Neutrophil (primary cell): Measurements from ENCODE around the gene CORO1A.
"Not testable (repeated sequence)": the region's sequence is repeated elsewhere in the genome, so short reads cannot be mapped to it uniquely, and the experiment has no call there.

Experiments used
- H3K27ac ChIP-seq: fragments of 200-600 bp; sonication (generic); 2 replicates; pipeline ENCODE4 v1.5.1; 2016; ENCODE audit warnings: mild to moderate bottlenecking, moderate library complexity
- H3K27me3 ChIP-seq: fragments of 200-600 bp; sonication (generic); 2 replicates; pipeline ENCODE4 v1.6.0; 2016; ENCODE audit warnings: mild to moderate bottlenecking
- H3K36me3 ChIP-seq: fragments of 200-600 bp; sonication (generic); 2 replicates; pipeline ENCODE4 v1.5.1; 2017
- H3K4me1 ChIP-seq, 2 experiments: fragments of 200-600 bp in 1 of 2; sonication (generic) in 1 of 2; 1 replicate in 1 of 2; 2 replicates in 1 of 2; pipeline versions ENCODE4 v1.5.1 to v1.6.1; 2013 to 2016; ENCODE audit warnings: low read depth in 1 of 2, low read length in 1 of 2, mild to moderate bottlenecking in 1 of 2, moderate library complexity in 1 of 2; ENCODE audit not compliant: control insufficient read depth in 1 of 2, insufficient read depth in 1 of 2
- H3K4me3 ChIP-seq, 2 experiments: fragments of 200-600 bp in 1 of 2; sonication (generic) in 1 of 2; 1 replicate in 1 of 2; 2 replicates in 1 of 2; pipeline ENCODE4 v1.5.1; 2013 to 2016; ENCODE audit warnings: low read depth in 1 of 2, low read length in 1 of 2, mild to moderate bottlenecking in 1 of 2, moderate library complexity in 1 of 2
- H3K9me3 ChIP-seq: fragments of 200-600 bp; sonication (generic); 2 replicates; pipeline ENCODE4 v1.5.1; 2016

CORO1A gene

GRCh38 chr16:30194172-30194925 is 10.9 kb downstream of the CORO1A start:
- H3K4me1 ChIP-seq, H3K27me3 ChIP-seq, H3K9me3 ChIP-seq, H3K36me3 ChIP-seq: not testable (repeated sequence)
- Histone ChIP-seq H3K4me3 (peak overlapping the region; percentile 52 to 55), H3K27ac (peak overlapping the region; percentile 66)

- not testable (repeated sequence) for H3K4me1 ChIP-seq, H3K36me3 ChIP-seq, H3K27ac ChIP-seq, H3K4me3 ChIP-seq, H3K9me3 ChIP-seq, H3K27me3 ChIP-seq
Measured at GRCh38 chr16:30197001-30197400, 13.6 kb downstream of the CORO1A start.

- H3K36me3 ChIP-seq, H3K4me1 ChIP-seq, H3K27me3 ChIP-seq, H3K27ac ChIP-seq, H3K4me3 ChIP-seq, H3K9me3 ChIP-seq: not testable (repeated sequence)
Measured at GRCh38 chr16:30199049-30199448, 15.6 kb downstream of the CORO1A start, which contains the start of gene SULT1A3. TSS of gene SULT1A3 (plus strand) at chr16:30199255. CDS start at chr16:30200729, 1,474 bp downstream.

GRCh38 chr16:30199608-30200343 is 16.4 kb downstream of the CORO1A start:
- not testable (repeated sequence) for H3K36me3 ChIP-seq, H3K27me3 ChIP-seq, H3K9me3 ChIP-seq, H3K4me1 ChIP-seq, H3K27ac ChIP-seq, H3K4me3 ChIP-seq

- not testable (repeated sequence) for H3K27ac ChIP-seq, H3K9me3 ChIP-seq, H3K4me1 ChIP-seq, H3K36me3 ChIP-seq, H3K27me3 ChIP-seq
- H3K4me3 ChIP-seq: peak overlapping the region; percentile 20 to 45
Measured at GRCh38 chr16:30205541-30206236, 22.3 kb downstream of the CORO1A start.

- not testable (repeated sequence) for H3K4me1 ChIP-seq, H3K36me3 ChIP-seq, H3K27me3 ChIP-seq, H3K27ac ChIP-seq, H3K9me3 ChIP-seq
- peak overlapping the region in 1 of 2 experiments; percentile 45 for H3K4me3 ChIP-seq
Measured at GRCh38 chr16:30206252-30206651, 22.9 kb downstream of the CORO1A start.

GRCh38 chr16:30207063-30207704 is 23.8 kb downstream of the CORO1A start:
- not testable (repeated sequence) for H3K4me3 ChIP-seq, H3K27me3 ChIP-seq, H3K4me1 ChIP-seq, H3K36me3 ChIP-seq, H3K27ac ChIP-seq, H3K9me3 ChIP-seq

GRCh38 chr16:30209032-30209431 is 25.6 kb downstream of the CORO1A start:
- not testable (repeated sequence) for H3K27me3 ChIP-seq, H3K4me1 ChIP-seq, H3K9me3 ChIP-seq

GRCh38 chr16:30211414-30211813 is 28.0 kb downstream of the CORO1A start:
- not testable (repeated sequence) for H3K27me3 ChIP-seq, H3K4me3 ChIP-seq, H3K4me1 ChIP-seq, H3K36me3 ChIP-seq, H3K9me3 ChIP-seq, H3K27ac ChIP-seq

More at GRCh38 chr16:30209032-30209431, 25.6 kb downstream of the CORO1A start:
- not testable (repeated sequence) for H3K27ac ChIP-seq, H3K36me3 ChIP-seq, H3K4me3 ChIP-seq

- not testable (repeated sequence) for H3K4me3 ChIP-seq, H3K4me1 ChIP-seq, H3K36me3 ChIP-seq, H3K9me3 ChIP-seq, H3K27me3 ChIP-seq
- peak overlapping the region; percentile 52 for H3K27ac ChIP-seq
Measured at GRCh38 chr16:30217082-30217481, 33.7 kb downstream of the CORO1A start.
